Astrocyte of the hippocampus (primary cell): ENCODE data around the gene OR4E2.
"Not testable (repeated sequence)": the region's sequence is repeated elsewhere in the genome, so short reads cannot be mapped to it uniquely, and the experiment has no call there.

ENCODE experiments used
- DNase-seq: peaks from one replicate; pipeline ENCODE4 v3.0.0; 2011; ENCODE audit warnings: low read depth, low spot score

Gene OR4E2

DNA sequence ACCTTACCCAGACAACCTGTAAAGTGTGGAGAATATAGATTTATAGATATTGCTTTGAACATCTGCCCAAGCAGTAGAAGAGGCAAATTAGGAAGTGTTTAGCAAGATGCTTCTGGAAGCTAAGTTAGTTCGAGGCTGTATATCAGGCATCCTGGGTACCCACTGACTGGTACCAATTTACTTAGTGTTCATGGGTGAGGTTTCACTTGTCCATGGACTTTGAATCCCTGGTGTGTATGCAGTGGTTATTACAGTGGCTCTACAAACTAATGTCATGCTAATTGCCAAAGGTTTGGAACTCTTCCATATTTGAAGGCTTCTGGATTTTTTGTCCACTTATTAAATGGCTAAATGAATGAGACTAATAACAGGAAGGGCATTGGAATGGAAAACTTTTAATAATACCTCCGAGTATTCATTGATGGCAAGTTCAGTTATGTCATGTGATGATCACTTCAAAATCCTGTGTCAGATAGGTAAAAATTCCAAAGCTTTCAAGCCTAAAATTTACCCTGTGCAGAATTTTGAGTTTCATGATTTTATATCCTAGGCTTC lies at the start of gene OR4E2:
TSS of gene OR4E2 (plus strand) at position 505 of the 555 bp plus-strand sequence. CDS start 11,248 bp downstream, outside the sequence.
- DNase-seq, result no peak

DNA sequence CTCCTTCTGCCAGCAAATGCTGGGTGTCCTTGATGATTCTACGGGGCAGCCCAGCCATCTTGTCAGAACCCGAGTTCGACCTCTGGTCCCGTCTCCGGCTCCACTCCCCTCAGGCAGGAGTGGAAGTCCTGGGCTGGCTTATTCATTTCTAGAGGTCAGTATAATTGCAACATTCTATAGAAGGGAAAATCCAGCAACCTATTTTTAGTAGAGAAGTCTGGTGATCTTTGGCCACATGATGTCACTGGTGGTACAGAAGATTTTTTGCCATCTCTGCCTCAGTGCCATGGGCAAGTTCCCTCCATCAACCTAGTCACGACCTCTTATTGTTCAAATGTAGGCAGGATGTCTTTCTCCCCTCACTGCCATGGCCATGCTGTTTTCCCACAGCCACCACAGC lies 41.3 kb upstream of the OR4E2 start:
- DNase-seq, result no peak

DNA sequence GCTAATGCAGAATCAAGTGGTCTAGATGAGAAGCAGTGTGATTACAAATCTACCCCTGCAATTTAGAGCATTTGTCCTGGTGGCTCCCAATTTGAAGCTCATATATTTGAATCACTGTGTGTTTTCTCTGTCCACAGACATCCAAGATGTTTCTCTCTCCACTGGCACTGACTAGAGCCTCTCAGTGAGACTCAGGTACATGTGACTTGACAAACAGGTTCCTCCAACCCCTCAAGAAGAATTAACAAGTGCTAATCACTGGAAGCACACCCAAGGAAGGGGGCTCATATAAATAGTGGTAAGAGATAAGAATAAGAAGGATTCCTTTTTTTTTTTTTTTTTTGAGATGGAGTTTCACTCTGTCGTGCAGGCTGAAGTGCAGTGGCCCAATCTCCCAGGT lies 39.4 kb upstream of the OR4E2 start:
- no peak for DNase-seq

- DNase-seq, result no peak
Observed at GRCh38 chr14:21617614-21618013, 36.0 kb upstream of the OR4E2 start.

GRCh38 chr14:21626491-21627230 lies 27.0 kb upstream of the OR4E2 start:
- DNase-seq, result peak; percentile 62

DNA sequence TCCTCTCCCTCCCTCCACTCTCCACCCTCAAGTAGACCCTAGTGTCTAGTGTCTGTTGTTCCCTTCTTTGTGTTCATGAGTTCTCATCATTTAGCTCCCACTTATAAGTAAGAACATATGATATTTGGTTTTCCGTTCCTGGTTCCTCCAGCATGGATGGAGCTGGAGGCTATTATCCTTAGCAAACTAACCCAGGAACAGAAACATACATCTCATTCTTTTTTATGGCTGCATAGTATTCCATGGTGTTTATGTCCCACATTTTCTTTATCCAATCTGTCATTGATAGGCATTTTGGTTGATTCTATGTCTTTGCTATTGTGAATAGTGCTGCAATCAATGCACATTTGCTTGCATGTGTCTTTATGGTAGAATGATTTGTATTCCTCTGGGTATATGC lies 23.1 kb upstream of the OR4E2 start:
- DNase-seq, result not testable (repeated sequence)

GRCh38 chr14:21631084-21631483 lies 22.6 kb upstream of the OR4E2 start:
- no peak for DNase-seq

DNA sequence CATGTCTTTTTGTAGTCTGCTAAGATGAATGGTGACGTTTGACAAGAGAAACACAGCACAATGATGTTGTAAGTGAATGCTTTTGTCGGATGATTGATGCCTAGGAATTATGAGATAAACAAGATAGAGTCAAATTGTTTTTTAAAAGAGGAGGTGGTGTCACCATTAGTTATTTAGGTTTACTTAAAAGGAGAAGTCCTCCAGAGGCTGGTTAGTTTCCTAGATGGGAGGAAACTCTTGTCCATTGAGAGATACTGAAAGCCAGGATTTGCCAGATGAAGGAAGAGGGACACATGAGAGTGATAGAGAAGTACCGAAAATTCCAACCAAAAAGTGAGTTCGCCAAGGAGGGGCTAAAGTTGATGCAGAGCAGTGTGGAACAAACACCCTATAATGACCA lies 18.8 kb upstream of the OR4E2 start, which contains the start of gene OR10G2:
TSS of gene OR10G2 (minus strand) at position 101 of the 400 bp plus-strand sequence. CDS start at position 3, 98 bp downstream.
- DNase-seq, result no peak

GRCh38 chr14:21642683-21643082 lies 11.0 kb upstream of the OR4E2 start:
- DNase-seq, result no peak

DNA sequence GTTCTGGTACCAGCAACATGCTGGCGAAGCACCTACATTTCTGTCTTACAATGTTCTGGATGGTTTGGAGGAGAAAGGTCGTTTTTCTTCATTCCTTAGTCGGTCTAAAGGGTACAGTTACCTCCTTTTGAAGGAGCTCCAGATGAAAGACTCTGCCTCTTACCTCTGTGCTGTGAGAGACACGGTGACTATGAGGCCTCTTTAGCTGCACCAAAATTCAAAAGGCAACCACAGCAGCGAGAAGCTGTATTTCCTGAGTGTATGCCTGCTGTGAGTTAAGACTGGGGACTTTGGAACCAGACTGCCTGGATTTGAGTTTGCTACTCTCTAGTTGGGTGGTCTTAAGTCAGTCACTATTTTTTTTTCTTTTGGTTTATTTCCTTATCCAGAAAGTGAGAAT lies 10.2 kb upstream of the OR4E2 start:
- no peak for DNase-seq

DNA sequence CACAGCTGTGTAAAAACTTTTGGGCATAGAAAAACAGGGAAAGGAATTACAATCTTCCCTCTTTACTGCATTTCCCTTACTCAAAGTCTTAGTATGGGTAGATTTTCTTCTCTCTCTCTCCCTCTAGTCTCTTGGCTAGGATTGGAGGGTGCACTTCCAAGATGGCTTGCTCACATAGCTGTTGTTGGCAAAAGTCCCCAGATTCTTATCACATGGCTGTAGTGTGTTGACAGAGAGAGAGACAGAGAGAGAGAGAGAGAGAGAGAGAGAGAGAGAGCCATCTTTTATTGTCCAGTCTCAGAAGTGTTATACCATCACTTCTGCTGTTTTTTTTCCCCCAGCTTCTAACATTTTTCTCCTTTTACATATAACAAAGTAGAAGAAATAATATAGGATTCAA lies 6.3 kb upstream of the OR4E2 start:
- DNase-seq, result no peak

DNA sequence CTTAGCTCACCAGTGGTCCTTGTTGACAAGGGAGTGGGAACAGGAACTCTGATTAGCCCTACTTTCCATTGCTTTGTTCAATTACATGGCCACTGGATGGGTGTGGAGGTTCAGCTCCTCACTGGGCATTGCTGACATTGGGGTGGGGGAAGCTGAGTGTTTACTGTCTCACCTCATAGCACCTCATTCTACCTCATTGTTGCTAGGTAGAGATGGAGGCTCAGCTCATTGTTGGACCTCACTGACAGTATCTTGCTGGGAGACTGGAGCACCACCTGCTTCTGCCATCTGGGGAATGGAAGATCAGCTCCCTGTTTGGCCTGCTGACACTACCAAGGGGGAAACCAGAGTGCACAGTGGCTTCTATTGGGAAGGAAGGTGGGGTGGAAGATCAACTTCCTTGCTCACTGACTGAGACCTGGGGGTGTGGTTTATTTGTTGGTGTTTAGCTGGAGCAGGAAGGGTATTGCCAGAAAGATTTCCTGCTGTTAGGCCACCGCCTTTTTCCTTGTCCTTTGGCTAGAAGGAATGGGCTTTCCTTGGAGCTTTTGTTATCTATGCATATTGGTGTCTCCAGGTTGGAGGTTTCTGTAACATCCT lies 1.3 kb upstream of the OR4E2 start:
- DNase-seq, result no peak

GRCh38 chr14:21654215-21654614 lies 580 bp downstream of the OR4E2 start:
- DNase-seq, result no peak

DNA sequence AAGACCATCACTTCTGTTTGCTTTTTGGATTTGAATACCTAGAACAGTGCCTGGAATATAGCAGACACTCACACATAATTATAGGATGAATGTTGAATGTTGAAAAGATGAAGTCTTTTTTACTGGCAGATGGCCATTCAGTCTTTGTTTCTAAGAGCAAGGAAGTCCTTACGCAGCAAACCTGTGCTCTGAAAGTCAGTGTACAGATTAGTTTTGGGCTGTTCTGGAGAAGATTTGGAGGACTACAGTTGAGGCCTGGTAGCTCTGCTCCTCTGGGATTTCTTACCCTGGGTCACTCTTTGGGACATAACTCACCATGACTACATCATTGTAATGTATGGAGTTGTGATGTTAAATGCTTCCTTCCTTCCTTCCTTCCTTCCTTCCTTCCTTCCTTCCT lies 3.3 kb downstream of the OR4E2 start:
- DNase-seq, result no peak

GRCh38 chr14:21668377-21668776 lies 14.7 kb downstream of the OR4E2 start:
- no peak for DNase-seq

DNA sequence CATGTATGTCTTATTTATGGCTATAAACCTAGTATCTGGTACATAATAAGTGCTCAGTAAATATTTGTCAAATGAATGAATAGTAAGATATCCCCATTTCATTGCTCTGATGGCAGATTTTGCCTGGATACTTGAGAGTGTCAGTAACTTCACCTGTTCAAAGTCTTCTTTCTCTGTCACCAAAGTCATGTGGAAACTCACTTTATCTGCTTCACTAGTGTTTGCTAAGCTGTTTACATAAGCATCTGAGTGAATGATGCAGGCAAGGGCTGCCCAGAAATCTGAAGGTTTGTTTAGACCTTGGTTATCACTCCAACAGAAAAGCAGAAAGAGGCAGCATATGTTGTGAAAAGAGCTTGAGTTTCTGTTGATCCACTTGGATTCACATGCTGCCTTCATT lies 15.6 kb downstream of the OR4E2 start:
- no peak for DNase-seq

DNA sequence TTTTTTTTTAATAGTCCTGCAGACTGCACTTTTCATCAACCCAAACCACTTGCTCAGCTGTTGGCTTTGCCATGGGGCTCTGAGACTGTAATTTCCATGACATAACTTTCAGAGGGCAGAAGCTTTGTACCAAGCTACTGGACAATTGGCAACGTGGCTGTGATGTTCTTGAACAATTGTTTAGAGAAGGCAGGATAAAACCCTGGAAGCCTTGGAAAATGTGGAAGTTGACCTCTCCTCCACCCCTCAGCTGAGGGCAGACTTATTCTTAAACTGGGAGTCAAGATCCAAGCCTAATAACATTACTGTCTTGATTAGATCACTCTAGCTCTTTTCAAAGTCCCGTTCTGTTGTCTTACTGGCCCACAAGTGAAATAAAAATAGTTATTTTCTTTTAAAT lies 17.7 kb downstream of the OR4E2 start:
- no peak for DNase-seq

DNA sequence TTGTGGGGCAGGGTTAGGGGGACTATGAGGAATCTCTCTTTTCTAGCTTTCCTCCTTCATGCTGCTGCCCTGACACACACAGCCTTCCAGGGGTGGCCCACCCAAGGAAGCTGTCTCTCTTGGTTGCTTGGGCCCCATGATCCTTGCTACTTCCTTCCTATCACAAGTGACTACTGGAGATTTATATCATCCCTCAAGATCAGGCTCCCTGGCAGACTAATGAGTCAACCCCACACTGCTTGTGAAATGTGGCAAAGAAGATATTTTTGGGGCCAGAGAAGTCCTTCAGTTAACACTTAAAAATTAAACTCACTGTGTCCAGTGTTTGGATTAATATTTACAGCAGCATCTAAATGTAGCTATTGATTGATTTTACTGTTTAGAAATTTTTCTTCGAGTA lies 18.5 kb downstream of the OR4E2 start:
- no peak for DNase-seq

DNA sequence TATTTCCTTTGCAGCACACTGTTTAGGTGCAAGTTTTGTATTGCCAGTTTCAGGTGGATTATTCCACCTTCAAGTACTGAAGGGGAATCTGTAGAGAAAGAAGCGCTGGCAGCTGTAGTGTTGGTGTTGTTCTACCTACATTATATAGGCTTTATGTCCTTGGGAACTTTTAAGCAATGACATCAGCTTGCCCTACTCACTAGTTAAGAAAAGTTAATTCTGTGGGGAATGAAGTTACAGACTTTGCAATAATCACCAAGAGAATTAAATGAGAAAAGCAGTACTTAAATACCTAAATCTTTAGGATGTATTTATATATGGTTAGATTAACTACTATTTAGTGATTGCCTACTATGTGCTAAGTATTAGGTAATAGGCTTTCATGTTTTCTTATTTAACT lies 20.1 kb downstream of the OR4E2 start, which contains the start of gene OR4E1:
TSS of gene OR4E1 (minus strand) at position 101 of the 400 bp plus-strand sequence. CDS start 2,883 bp downstream, outside the sequence.
- no peak for DNase-seq

DNA sequence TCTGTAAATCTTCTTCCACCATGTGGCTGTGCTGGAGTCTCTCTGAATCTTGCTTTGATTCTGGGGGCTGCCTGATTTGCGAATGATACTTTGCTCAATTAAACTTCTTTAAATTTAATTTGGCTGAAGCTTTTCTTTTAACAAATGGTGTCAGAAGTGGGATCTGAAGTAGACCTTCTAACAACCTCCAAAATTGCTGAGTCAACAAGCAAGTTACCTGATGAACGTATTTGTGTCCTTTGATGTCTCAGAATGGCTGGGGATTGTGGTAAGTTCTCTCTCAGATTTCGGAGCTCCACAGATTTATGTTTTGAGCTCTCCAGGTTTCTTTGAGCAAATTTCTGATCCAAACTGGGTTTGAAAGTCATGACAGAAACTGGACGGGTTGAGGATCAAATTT lies 21.9 kb downstream of the OR4E2 start:
- no peak for DNase-seq

DNA sequence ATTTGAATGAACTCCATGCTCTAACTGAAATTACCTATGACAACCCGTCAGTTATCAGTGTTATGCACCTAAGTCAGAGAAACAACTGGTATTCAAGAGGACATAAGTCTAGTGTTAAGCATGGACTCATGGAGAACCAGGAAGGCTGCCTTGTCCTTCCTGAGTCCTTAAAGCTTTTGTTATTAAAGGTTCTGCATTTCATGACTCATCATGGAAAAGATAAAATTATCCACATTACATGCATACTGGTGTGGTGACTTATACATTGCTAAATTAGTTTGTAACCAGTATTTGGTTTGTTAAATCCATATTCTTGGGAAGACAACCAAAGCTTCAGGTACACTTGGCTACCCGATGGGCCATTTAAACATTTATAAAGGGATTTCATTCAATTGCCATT lies 26.4 kb downstream of the OR4E2 start:
- peak; percentile 1 for DNase-seq

DNA sequence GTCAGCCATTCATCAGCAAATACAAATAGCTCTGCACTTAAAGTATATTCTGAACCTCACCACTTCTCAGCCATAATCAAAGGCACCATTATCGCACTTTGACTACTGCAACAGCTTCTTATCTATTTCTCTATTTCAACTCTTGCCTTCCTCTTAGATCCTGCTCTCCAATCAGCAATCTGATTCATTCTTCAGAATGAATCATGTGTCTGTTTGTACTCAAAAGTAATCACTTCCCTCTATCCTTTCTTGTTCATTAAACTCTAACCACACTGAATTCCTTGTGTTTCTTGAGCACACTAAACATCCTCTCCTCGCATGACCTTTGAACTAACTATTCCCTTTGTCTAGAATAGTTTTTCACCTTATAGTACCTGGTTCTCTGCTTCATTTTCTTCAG lies 32.8 kb downstream of the OR4E2 start:
- no peak for DNase-seq

DNA sequence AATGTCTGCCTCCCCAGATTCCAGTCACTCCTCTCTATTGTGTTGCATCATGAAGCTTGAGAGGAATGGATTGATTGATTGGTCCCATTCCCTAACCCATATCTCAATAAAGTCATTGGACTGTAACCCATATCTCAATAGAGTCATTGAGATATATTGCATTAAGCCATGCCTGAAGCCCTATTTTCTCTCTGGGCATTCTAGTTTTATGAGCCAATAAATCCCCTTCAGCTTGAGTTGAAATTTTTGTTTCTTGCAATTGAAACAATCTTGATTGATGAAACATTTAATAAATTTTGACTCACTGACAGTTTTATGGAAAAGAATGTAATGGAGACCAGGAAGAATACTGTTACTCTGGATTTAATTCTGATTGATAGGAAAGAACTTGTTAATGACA lies 40.8 kb downstream of the OR4E2 start:
- DNase-seq, result no peak
